Measurements from ENCODE around the gene MOB3A.
"Not testable (repeated sequence)": the region's sequence is repeated elsewhere in the genome, so short reads cannot be mapped to it uniquely, and the experiment has no call there.

The MOB3A gene

GRCh38 chr19:2108251-2109016 is 12.3 kb upstream of the MOB3A start:
- no peak for DNase-seq (ENCODE audit: low read depth in 2 of 2)

GRCh38 chr19:2103045-2103707 is 7.0 kb upstream of the MOB3A start:
- no peak for DNase-seq (ENCODE audit: low read depth in 2 of 2)

- DNase-seq (ENCODE audit: low read depth in 2 of 2) = no peak
Measured at GRCh38 chr19:2101417-2102335, 5.5 kb upstream of the MOB3A start.

- no peak for DNase-seq (ENCODE audit: low read depth in 2 of 2)
Measured at GRCh38 chr19:2100719-2101061, 4.6 kb upstream of the MOB3A start.

- no peak for DNase-seq (ENCODE audit: low read depth in 2 of 2)
Measured at GRCh38 chr19:2099937-2100718, 4.0 kb upstream of the MOB3A start.

- no peak for DNase-seq (ENCODE audit: low read depth in 2 of 2)
Measured at GRCh38 chr19:2099054-2099501, 3.0 kb upstream of the MOB3A start.

- DNase-seq (ENCODE audit: low read depth in 2 of 2) = no peak
Measured at GRCh38 chr19:2097886-2098327, 1.8 kb upstream of the MOB3A start.

GRCh38 chr19:2097203-2097885 is 1.2 kb upstream of the MOB3A start:
- DNase-seq (ENCODE audit: low read depth in 2 of 2) = no peak

GRCh38 chr19:2096480-2097202 is 515 bp upstream of the MOB3A start, which contains the start of gene IZUMO4:
Gene IZUMO4 (plus strand): TSS chr19:2096915. CDS start chr19:2096946, 31 bp downstream.
- DNase-seq (ENCODE audit: low read depth in 2 of 2) = peak; percentile 99 to 100

GRCh38 chr19:2091926-2092525 is 4.1 kb downstream of the MOB3A start:
- not testable (repeated sequence) for DNase-seq (ENCODE audit: low read depth in 2 of 2)

GRCh38 chr19:2089727-2090053 is 6.4 kb downstream of the MOB3A start:
- no peak for DNase-seq (ENCODE audit: low read depth in 2 of 2)

- no peak for DNase-seq (ENCODE audit: low read depth in 2 of 2)
Measured at GRCh38 chr19:2089001-2089711, 7.0 kb downstream of the MOB3A start.

GRCh38 chr19:2087621-2088100 is 8.5 kb downstream of the MOB3A start:
- no peak for DNase-seq (ENCODE audit: low read depth in 2 of 2)

- not testable (repeated sequence) for DNase-seq (ENCODE audit: low read depth in 2 of 2)
Measured at GRCh38 chr19:2086695-2087620, 9.2 kb downstream of the MOB3A start.

- DNase-seq (ENCODE audit: low read depth in 2 of 2) = peak; percentile 82 to 93
Measured at GRCh38 chr19:2084993-2085720, 11.0 kb downstream of the MOB3A start.

GRCh38 chr19:2083174-2083854 is 12.8 kb downstream of the MOB3A start:
- DNase-seq (ENCODE audit: low read depth in 2 of 2) = peak in 1 of 2 donors; percentile 53

Data from stimulated activated CD8-positive, alpha-beta memory T cell treated with anti-CD3 and anti-CD28 coated beads, Interleukin-15, amount 100 ng/mL, for 4 hours (primary cell).